A549 (cell line): Measurements from ENCODE around the gene SCAF8. TPM values are rescaled to one million over a fixed set of nuclear protein-coding genes. Genes with fewer than 3 reads are reported as not detected.
A peak's percentile ranks its signal among the peaks of the same experiment; 100 is the strongest.

Experiments used
- ATAC-seq, 2 experiments: fragments of 200-7000 bp in 1 of 2; fragments of >200 bp in 1 of 2; cut with Nextera tagmentation in 1 of 2; cut with Tn5 transposase in 1 of 2; 3 replicates each; pipeline versions ENCODE4 v1.8.0 to v1.9.1; 2018 to 2020; ENCODE audit warnings: mild to moderate bottlenecking in 1 of 2, moderate library complexity in 1 of 2
- CTCF ChIA-PET: fragments of 300-600 bp; sonication (Branson Sonifier 250); formaldehyde crosslinking; extraction: SDS; loops from one replicate; lab custom pipeline; 2021; ENCODE audit warnings: antibody characterized with exemption, inconsistent platforms; lab: Yijun Ruan, JAX
- POLR2A ChIA-PET: fragments of 350-600 bp; formaldehyde crosslinking; extraction: SDS; loops from one replicate; lab custom pipeline; 2021; ENCODE audit warnings: antibody characterized with exemption, inconsistent platforms; lab: Yijun Ruan, JAX
- DNase-seq, 2 experiments: peaks; one replicate each; pipeline versions ENCODE4 v3.0.0 to v3.0.0-alpha.2; 2011 to 2016; ENCODE audit warnings: low read depth in 1 of 2, low spot score in 1 of 2
- FAIRE-seq: peaks from 2 replicates; lab custom pipeline; 2011; peaks lifted over from hg19 to GRCh38; lab: Jason Lieb, UNC
- H3K27ac ChIP-seq, 2 experiments: fragments of >200 bp; sonication (Bioruptor Twin); formaldehyde crosslinking; 3 replicates each; pipeline ENCODE4 v1.5.1; 2016 to 2017
- H3K4me1 ChIP-seq: fragments of >200 bp; sonication (Bioruptor Twin); formaldehyde crosslinking; 3 replicates; pipeline ENCODE4 v1.6.1; 2016
- H3K4me2 ChIP-seq: fragments of >200 bp; sonication (Bioruptor Twin); formaldehyde crosslinking; 3 replicates; pipeline ENCODE4 v1.6.1; 2016
- H3K4me3 ChIP-seq: fragments of >200 bp; sonication (Bioruptor Twin); formaldehyde crosslinking; 3 replicates; pipeline ENCODE4 v1.5.1; 2016
- H3K9me3 ChIP-seq: fragments of >200 bp; sonication (Bioruptor Twin); formaldehyde crosslinking; 3 replicates; pipeline ENCODE4 v1.6.1; 2016
- EHMT2 ChIP-seq: fragments of 200-600 bp; sonication (generic); IDR thresholded peaks from 2 replicates; pipeline ENCODE4 v1.6.1; 2016; ENCODE audit warnings: antibody characterized with exemption, low read depth, mild to moderate bottlenecking, moderate library complexity
- ELK1 ChIP-seq: fragments of 150-350 bp; IDR thresholded peaks from 2 replicates; pipeline ENCODE4 v1.6.1; 2014; ENCODE audit warnings: low read depth, mild to moderate bottlenecking, low read length
- ESRRA ChIP-seq: fragments of 150-350 bp; IDR thresholded peaks from 2 replicates; pipeline ENCODE4 v1.6.1; 2014; ENCODE audit warnings: mild to moderate bottlenecking, low read length, borderline replicate concordance
- HDAC2 ChIP-seq: fragments of 200-600 bp; sonication (generic); IDR thresholded peaks from 2 replicates; pipeline ENCODE4 v1.6.1; 2016
- HOXB13 ChIP-seq: fragments of 250-450 bp; sonication (Bioruptor Pico); IDR thresholded peaks from 2 replicates; pipeline ENCODE4 v1.5.0; 2020; ENCODE audit warnings: low read depth, mild to moderate bottlenecking, moderate library complexity
- JUN ChIP-seq, 2 experiments: fragments of >200 bp; sonication (Bioruptor Twin); formaldehyde crosslinking; IDR thresholded peaks; 2 replicates in 1 of 2; 3 replicates in 1 of 2; pipeline ENCODE4 v1.6.1; 2016 to 2017
- MAFK ChIP-seq: fragments of 450-650 bp; IDR thresholded peaks from 2 replicates; pipeline ENCODE4 v1.6.1; 2014; ENCODE audit not compliant: partially characterized antibody
- MAX ChIP-seq: IDR thresholded peaks from 2 replicates; pipeline ENCODE4 v1.6.1; 2012
- NFE2L2 ChIP-seq: fragments of 150-350 bp; conservative IDR thresholded peaks from 2 replicates; pipeline ENCODE4 v1.6.1; 2014; ENCODE audit warnings: low read length
- NR3C1 ChIP-seq: fragments of >200 bp; sonication (Bioruptor Twin); formaldehyde crosslinking; IDR thresholded peaks from 3 replicates; pipeline ENCODE4 v1.6.1; 2017
- POLR2A ChIP-seq: IDR thresholded peaks from 2 replicates; pipeline ENCODE4 v1.6.1; 2012; ENCODE audit warnings: mild to moderate bottlenecking, low read length
- RCOR1 ChIP-seq: fragments of 150-350 bp; IDR thresholded peaks from 2 replicates; pipeline ENCODE4 v1.6.1; 2014; ENCODE audit warnings: antibody characterized with exemption, low read length, low read depth
- REST ChIP-seq: fragments of 200-600 bp; sonication (generic); IDR thresholded peaks from 2 replicates; pipeline ENCODE4 v1.6.1; 2016; ENCODE audit warnings: antibody characterized with exemption, mild to moderate bottlenecking, moderate library complexity
- RFX5 ChIP-seq: fragments of 450-650 bp; IDR thresholded peaks from 2 replicates; pipeline ENCODE4 v1.7.1; 2014; ENCODE audit warnings: antibody characterized with exemption, mild to moderate bottlenecking, moderate library complexity
- RNF2 ChIP-seq: fragments of 200-600 bp; sonication (generic); IDR thresholded peaks from 2 replicates; pipeline ENCODE4 v1.6.1; 2016; ENCODE audit warnings: low read depth, mild to moderate bottlenecking, antibody characterized with exemption, moderate library complexity, borderline replicate concordance
- SMC3 ChIP-seq: fragments of >200 bp; sonication (Bioruptor Twin); formaldehyde crosslinking; IDR thresholded peaks from 3 replicates; pipeline ENCODE4 v1.6.1; 2018; ENCODE audit warnings: inconsistent platforms
- SREBF2 ChIP-seq: fragments of 450-650 bp; IDR thresholded peaks from 2 replicates; pipeline ENCODE4 v1.6.1; 2014; ENCODE audit warnings: mild to moderate bottlenecking, moderate library complexity
- ZC3H11A ChIP-seq: fragments of 450-650 bp; IDR thresholded peaks from 2 replicates; pipeline ENCODE4 v1.6.1; 2014; ENCODE audit warnings: antibody characterized with exemption, mild to moderate bottlenecking
- ZNF302 ChIP-seq: fragments of 250-450 bp; sonication (Bioruptor Pico); IDR thresholded peaks from 2 replicates; pipeline ENCODE4 v1.9.0; 2021; ENCODE audit warnings: inconsistent platforms, mild to moderate bottlenecking, moderate library complexity
- WGBS: methylation state at CpG from one replicate; pipeline ENCODE4 v1.1.6; 2017; ENCODE audit errors: missing lambda C conversion rate; 5-methylcytosine and 5-hydroxymethylcytosine counted together
- polyA plus RNA-seq, 4 experiments: library from polyadenylated mRNA; depleted of rRNA in 3 of 4; stranded (reverse); fragments of >200 nt; fragmentation: RNase III in 1 of 4; extraction: RNeasy Plus Mini Kit Qiagen cat#74134 plus additional on column Dnase treatment in 1 of 4; gene quantifications; 2 replicates in 3 of 4; 3 replicates in 1 of 4; pipeline ENCODE4 v1.2.3, GENCODE V29; 2011 to 2017
- TF ChIP-seq, protein P1 (sequence below): fragments of 250-450 bp; sonication (Bioruptor Pico); IDR thresholded peaks from 2 replicates; pipeline ENCODE4 v1.5.0; 2020; ENCODE audit warnings: low read depth, mild to moderate bottlenecking, moderate library complexity
- TF ChIP-seq, protein P2 (sequence below): fragments of >200 bp; sonication (Bioruptor Twin); formaldehyde crosslinking; IDR thresholded peaks from 3 replicates; pipeline ENCODE4 v1.5.1; 2016

SCAF8 gene
- polyA plus RNA-seq, 2 of the 4 experiments (the other 2 are of a cell fraction): 13.4 to 27.3 TPM

DNA sequence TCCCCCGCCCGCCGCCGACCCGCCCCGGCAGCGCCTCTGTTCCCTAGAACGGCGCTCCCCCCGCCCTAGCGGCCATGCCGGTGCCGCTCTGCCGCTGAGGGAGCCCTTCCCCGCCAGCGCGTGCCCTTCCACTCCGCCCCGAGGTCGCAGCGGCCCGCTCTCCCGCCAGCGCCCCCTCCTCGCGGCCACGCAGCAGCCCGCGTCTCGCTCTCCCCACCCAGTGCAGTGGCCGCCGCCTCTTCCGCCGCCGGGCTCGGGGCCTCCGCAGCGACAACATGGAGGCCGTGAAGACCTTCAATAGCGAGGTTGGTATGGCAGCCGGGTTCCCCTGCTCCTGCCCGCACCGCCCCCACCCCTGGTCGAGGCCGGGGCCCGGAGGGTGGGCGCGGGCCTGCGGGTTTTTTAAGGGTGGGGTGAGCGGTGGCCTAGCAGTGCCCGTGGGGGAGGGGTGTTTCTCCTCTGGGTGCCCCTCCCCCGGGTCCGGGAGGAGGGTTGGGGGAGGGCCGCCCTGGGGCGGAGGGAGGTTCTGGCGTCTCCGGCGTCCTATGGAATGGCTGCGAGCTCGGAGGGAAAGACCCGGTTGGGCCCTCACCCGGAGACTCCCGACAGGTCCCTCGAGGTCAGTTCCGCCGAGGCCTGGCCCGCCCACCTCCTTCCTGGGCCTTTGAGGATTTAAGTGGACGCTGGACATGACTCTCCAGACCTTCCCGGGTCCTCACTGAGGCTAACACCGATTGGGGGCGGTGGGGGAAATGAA is 588 bp downstream of the SCAF8 start (continued):
- TF ChIP-seq JUN (IDR thresholded peaks at IDR 0.05) (peak; percentile 32 to 62; a peak in 3 of 5 replicates), POLR2A (peak; percentile 82), MAFK (no peak)

- Histone ChIP-seq H3K4me3 (no peak overlapping the region), H3K9me3 (no peaks in the 10 kb centered on the region), H3K4me1 (peaks cover 43% of the 10 kb centered on the region), H3K27ac (no peak overlapping the region), H3K4me2 (peak overlapping the region; percentile 29; the same call in 1 of the 3 replicates)
- FAIRE-seq: no peak
- ChIA-PET CTCF (interaction anchor here (1.0 to 1.5 kb wide), 2 partner anchors 10 to 61 kb away, joined by 3 read pairs; no protein-coding TSS in a partner anchor), POLR2A (no interaction called here)
- DNase-seq: no peak
- WGBS: 75% methylated on average over 4 of the region's 4 CpGs
- TF ChIP-seq HDAC2: no peak
- TF ChIP-seq SMC3: no peak
- TF ChIP-seq MAFK: peak; percentile 3
- TF ChIP-seq, protein P1, sequence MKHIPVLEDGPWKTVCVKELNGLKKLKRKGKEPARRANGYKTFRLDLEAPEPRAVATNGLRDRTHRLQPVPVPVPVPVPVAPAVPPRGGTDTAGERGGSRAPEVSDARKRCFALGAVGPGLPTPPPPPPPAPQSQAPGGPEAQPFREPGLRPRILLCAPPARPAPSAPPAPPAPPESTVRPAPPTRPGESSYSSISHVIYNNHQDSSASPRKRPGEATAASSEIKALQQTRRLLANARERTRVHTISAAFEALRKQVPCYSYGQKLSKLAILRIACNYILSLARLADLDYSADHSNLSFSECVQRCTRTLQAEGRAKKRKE: no peak
- no peak for TF ChIP-seq NFE2L2
- no peak for ATAC-seq
Observed at GRCh38 chr6:154736618-154737259, 3.5 kb downstream of the SCAF8 start.

DNA sequence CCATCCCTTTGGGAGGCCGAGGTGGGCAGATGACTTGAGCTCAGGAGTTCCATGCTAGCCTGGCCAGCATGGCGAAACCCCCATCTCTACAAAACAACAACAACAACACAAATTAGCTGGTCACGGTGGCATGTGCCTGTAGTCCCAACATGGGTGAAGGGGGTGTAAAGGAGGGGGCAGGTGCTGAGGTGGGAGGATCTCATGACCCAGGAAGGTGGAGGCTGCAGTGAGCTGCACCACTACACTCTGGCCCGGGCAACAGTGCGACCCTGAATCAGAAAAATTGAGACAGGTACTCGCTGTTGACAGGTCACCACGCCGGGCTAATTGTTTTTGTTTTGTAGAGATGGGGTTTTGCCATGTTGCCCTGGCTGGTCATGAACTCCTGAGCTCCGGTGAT is 4.2 kb downstream of the SCAF8 start:
- TF ChIP-seq SREBF2: no peak
- TF ChIP-seq REST: no peak
- TF ChIP-seq NFE2L2: no peak
- no peak for TF ChIP-seq ELK1
- no peak for TF ChIP-seq HOXB13 (CRISPR knock-in tag)
- TF ChIP-seq MAX: no peak
- TF ChIP-seq RNF2: no peak
- no peak for TF ChIP-seq NR3C1
- TF ChIP-seq EHMT2: no peak
- TF ChIP-seq RFX5: no peak
- no peak for TF ChIP-seq RCOR1
- no peak for TF ChIP-seq ZNF302 (CRISPR knock-in tag)
- TF ChIP-seq ZC3H11A: no peak
- no peak for TF ChIP-seq ESRRA
- TF ChIP-seq, protein P2, sequence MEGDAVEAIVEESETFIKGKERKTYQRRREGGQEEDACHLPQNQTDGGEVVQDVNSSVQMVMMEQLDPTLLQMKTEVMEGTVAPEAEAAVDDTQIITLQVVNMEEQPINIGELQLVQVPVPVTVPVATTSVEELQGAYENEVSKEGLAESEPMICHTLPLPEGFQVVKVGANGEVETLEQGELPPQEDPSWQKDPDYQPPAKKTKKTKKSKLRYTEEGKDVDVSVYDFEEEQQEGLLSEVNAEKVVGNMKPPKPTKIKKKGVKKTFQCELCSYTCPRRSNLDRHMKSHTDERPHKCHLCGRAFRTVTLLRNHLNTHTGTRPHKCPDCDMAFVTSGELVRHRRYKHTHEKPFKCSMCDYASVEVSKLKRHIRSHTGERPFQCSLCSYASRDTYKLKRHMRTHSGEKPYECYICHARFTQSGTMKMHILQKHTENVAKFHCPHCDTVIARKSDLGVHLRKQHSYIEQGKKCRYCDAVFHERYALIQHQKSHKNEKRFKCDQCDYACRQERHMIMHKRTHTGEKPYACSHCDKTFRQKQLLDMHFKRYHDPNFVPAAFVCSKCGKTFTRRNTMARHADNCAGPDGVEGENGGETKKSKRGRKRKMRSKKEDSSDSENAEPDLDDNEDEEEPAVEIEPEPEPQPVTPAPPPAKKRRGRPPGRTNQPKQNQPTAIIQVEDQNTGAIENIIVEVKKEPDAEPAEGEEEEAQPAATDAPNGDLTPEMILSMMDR: no peak
- WGBS: 86% methylated on average over 9 of the region's 9 CpGs
- no peak for ATAC-seq
- CTCF ChIA-PET: interaction anchor here (1.0 to 1.5 kb wide), 3 partner anchors 10 to 62 kb away, joined by 3 to 4 read pairs (median 3); no protein-coding TSS in a partner anchor
- DNase-seq: no peak
- Histone ChIP-seq H3K9me3 (no peaks in the 10 kb centered on the region), H3K4me1 (peaks cover 36% of the 10 kb centered on the region; the same call in 2 of the 3 replicates), H3K27ac (no peak overlapping the region), H3K4me3 (no peak overlapping the region), H3K4me2 (no peak overlapping the region)
- FAIRE-seq: no peak
- POLR2A ChIA-PET: no interaction called here
